A549 (cell line): ENCODE results near the gene PBX2. TPM values are rescaled to one million over a fixed set of nuclear protein-coding genes. Genes with fewer than 3 reads are reported as not detected.
A peak's percentile ranks its signal among the peaks of the same experiment; 100 is the strongest.

Experiments used
- ATAC-seq, 2 experiments: fragments of 200-7000 bp in 1 of 2; fragments of >200 bp in 1 of 2; cut with Nextera tagmentation in 1 of 2; cut with Tn5 transposase in 1 of 2; 3 replicates each; pipeline versions ENCODE4 v1.8.0 to v1.9.1; 2018 to 2020; ENCODE audit warnings: mild to moderate bottlenecking in 1 of 2, moderate library complexity in 1 of 2
- CTCF ChIA-PET: fragments of 300-600 bp; sonication (Branson Sonifier 250); formaldehyde crosslinking; extraction: SDS; loops from one replicate; lab custom pipeline; 2021; ENCODE audit warnings: antibody characterized with exemption, inconsistent platforms; lab: Yijun Ruan, JAX
- POLR2A ChIA-PET: fragments of 350-600 bp; formaldehyde crosslinking; extraction: SDS; loops from one replicate; lab custom pipeline; 2021; ENCODE audit warnings: antibody characterized with exemption, inconsistent platforms; lab: Yijun Ruan, JAX
- DNase-seq, 2 experiments: peaks; one replicate each; pipeline versions ENCODE4 v3.0.0 to v3.0.0-alpha.2; 2011 to 2016; ENCODE audit warnings: low read depth in 1 of 2, low spot score in 1 of 2
- FAIRE-seq: peaks from 2 replicates; lab custom pipeline; 2011; peaks lifted over from hg19 to GRCh38; lab: Jason Lieb, UNC
- H3K27ac ChIP-seq, 2 experiments: fragments of >200 bp; sonication (Bioruptor Twin); formaldehyde crosslinking; 3 replicates each; pipeline ENCODE4 v1.5.1; 2016 to 2017
- H3K4me1 ChIP-seq: fragments of >200 bp; sonication (Bioruptor Twin); formaldehyde crosslinking; 3 replicates; pipeline ENCODE4 v1.6.1; 2016
- H3K4me2 ChIP-seq: fragments of >200 bp; sonication (Bioruptor Twin); formaldehyde crosslinking; 3 replicates; pipeline ENCODE4 v1.6.1; 2016
- H3K4me3 ChIP-seq: fragments of >200 bp; sonication (Bioruptor Twin); formaldehyde crosslinking; 3 replicates; pipeline ENCODE4 v1.5.1; 2016
- H3K9me3 ChIP-seq: fragments of >200 bp; sonication (Bioruptor Twin); formaldehyde crosslinking; 3 replicates; pipeline ENCODE4 v1.6.1; 2016
- CBX8 ChIP-seq: fragments of 200-600 bp; sonication (generic); IDR thresholded peaks from 2 replicates; pipeline ENCODE4 v1.6.1; 2016
- CEBPB ChIP-seq, 2 experiments: fragments of >200 bp in 1 of 2; sonication (Bioruptor Twin) in 1 of 2; formaldehyde crosslinking in 1 of 2; IDR thresholded peaks; 2 replicates each; pipeline ENCODE4 v1.6.1; 2012 to 2016
- CHD2 ChIP-seq: fragments of 150-350 bp; IDR thresholded peaks from 2 replicates; pipeline ENCODE4 v1.6.1; 2014; ENCODE audit warnings: low read length; ENCODE audit not compliant: partially characterized antibody
- CTCF ChIP-seq: fragments of >200 bp; sonication (Bioruptor Twin); formaldehyde crosslinking; IDR thresholded peaks from 3 replicates; pipeline ENCODE4 v1.5.1; 2016
- E2F6 ChIP-seq: IDR thresholded peaks from 2 replicates; pipeline ENCODE4 v1.6.1; 2012; ENCODE audit warnings: low read depth, borderline replicate concordance
- EHMT2 ChIP-seq: fragments of 200-600 bp; sonication (generic); IDR thresholded peaks from 2 replicates; pipeline ENCODE4 v1.6.1; 2016; ENCODE audit warnings: antibody characterized with exemption, low read depth, mild to moderate bottlenecking, moderate library complexity
- ESRRA ChIP-seq: fragments of 150-350 bp; IDR thresholded peaks from 2 replicates; pipeline ENCODE4 v1.6.1; 2014; ENCODE audit warnings: mild to moderate bottlenecking, low read length, borderline replicate concordance
- FOSB ChIP-seq: fragments of 250-450 bp; sonication (Bioruptor Pico); IDR thresholded peaks from 2 replicates; pipeline ENCODE4 v1.5.0; 2020; ENCODE audit warnings: mild to moderate bottlenecking, moderate library complexity
- FOSL2 ChIP-seq, 2 experiments: fragments of 450-650 bp in 1 of 2; fragments of >200 bp in 1 of 2; sonication (Bioruptor Twin) in 1 of 2; formaldehyde crosslinking; IDR thresholded peaks; 2 replicates each; pipeline versions ENCODE4 v1.5.0 to v1.6.1; 2016 to 2020; ENCODE audit warnings: mild to moderate bottlenecking in 1 of 2, moderate library complexity in 1 of 2
- FOXS1 ChIP-seq: fragments of 250-450 bp; sonication (Bioruptor Pico); IDR thresholded peaks from 2 replicates; pipeline ENCODE4 v1.5.0; 2020; ENCODE audit warnings: mild to moderate bottlenecking, moderate library complexity
- GATA3 ChIP-seq: IDR thresholded peaks from 2 replicates; pipeline ENCODE4 v1.6.1; 2012; ENCODE audit warnings: borderline replicate concordance
- HDAC2 ChIP-seq: fragments of 200-600 bp; sonication (generic); IDR thresholded peaks from 2 replicates; pipeline ENCODE4 v1.6.1; 2016
- HOXA7 ChIP-seq: fragments of 250-450 bp; sonication (Bioruptor Pico); IDR thresholded peaks from 2 replicates; pipeline ENCODE4 v1.5.0; 2020; ENCODE audit warnings: mild to moderate bottlenecking, moderate library complexity
- HOXB5 ChIP-seq: fragments of 250-450 bp; sonication (Bioruptor Pico); IDR thresholded peaks from 2 replicates; pipeline ENCODE4 v1.5.0; 2020; ENCODE audit warnings: mild to moderate bottlenecking, moderate library complexity
- KDM5A ChIP-seq: fragments of 200-600 bp; sonication (generic); IDR thresholded peaks from 2 replicates; pipeline ENCODE4 v1.6.1; 2016; ENCODE audit warnings: antibody characterized with exemption, mild to moderate bottlenecking
- MAFK ChIP-seq: fragments of 450-650 bp; IDR thresholded peaks from 2 replicates; pipeline ENCODE4 v1.6.1; 2014; ENCODE audit not compliant: partially characterized antibody
- MYC ChIP-seq: IDR thresholded peaks from 2 replicates; pipeline ENCODE4 v1.6.1; 2012; ENCODE audit warnings: mild to moderate bottlenecking, inconsistent platforms, low read length, improper control_type of control experiment, borderline replicate concordance
- PBX3 ChIP-seq: IDR thresholded peaks from 2 replicates; pipeline ENCODE4 v1.6.1; 2012
- RAD21 ChIP-seq, 2 experiments: fragments of >200 bp in 1 of 2; sonication (Bioruptor Twin) in 1 of 2; formaldehyde crosslinking in 1 of 2; IDR thresholded peaks in 1 of 2; conservative IDR thresholded peaks in 1 of 2; 2 replicates in 1 of 2; 3 replicates in 1 of 2; pipeline ENCODE4 v1.6.1; 2012 to 2018; ENCODE audit warnings: inconsistent platforms in 1 of 2
- RARB ChIP-seq: fragments of 250-450 bp; sonication (Bioruptor Pico); IDR thresholded peaks from 2 replicates; pipeline ENCODE4 v1.8.0; 2021; ENCODE audit warnings: mild to moderate bottlenecking, moderate library complexity
- RCOR1 ChIP-seq: fragments of 150-350 bp; IDR thresholded peaks from 2 replicates; pipeline ENCODE4 v1.6.1; 2014; ENCODE audit warnings: antibody characterized with exemption, low read length, low read depth
- RFX5 ChIP-seq: fragments of 450-650 bp; IDR thresholded peaks from 2 replicates; pipeline ENCODE4 v1.7.1; 2014; ENCODE audit warnings: antibody characterized with exemption, mild to moderate bottlenecking, moderate library complexity
- SREBF2 ChIP-seq: fragments of 450-650 bp; IDR thresholded peaks from 2 replicates; pipeline ENCODE4 v1.6.1; 2014; ENCODE audit warnings: mild to moderate bottlenecking, moderate library complexity
- TFCP2L1 ChIP-seq: fragments of 250-450 bp; sonication (Bioruptor Pico); IDR thresholded peaks from 2 replicates; pipeline ENCODE4 v1.5.0; 2021; ENCODE audit warnings: mild to moderate bottlenecking
- TP53 ChIP-seq: fragments of 250-450 bp; sonication (Bioruptor Pico); IDR thresholded peaks from 2 replicates; pipeline ENCODE4 v1.5.0; 2021; ENCODE audit warnings: mild to moderate bottlenecking, moderate library complexity
- USF2 ChIP-seq: fragments of 450-650 bp; IDR thresholded peaks from 2 replicates; pipeline ENCODE4 v1.6.1; 2014; ENCODE audit warnings: antibody characterized with exemption
- WGBS: methylation state at CpG from one replicate; pipeline ENCODE4 v1.1.6; 2017; ENCODE audit errors: missing lambda C conversion rate; 5-methylcytosine and 5-hydroxymethylcytosine counted together
- polyA plus RNA-seq, 4 experiments: library from polyadenylated mRNA; depleted of rRNA in 3 of 4; stranded (reverse); fragments of >200 nt; fragmentation: RNase III in 1 of 4; extraction: RNeasy Plus Mini Kit Qiagen cat#74134 plus additional on column Dnase treatment in 1 of 4; gene quantifications; 2 replicates in 3 of 4; 3 replicates in 1 of 4; pipeline ENCODE4 v1.2.3, GENCODE V29; 2011 to 2017
- TF ChIP-seq, protein P1 (sequence below): fragments of >200 bp; sonication (Bioruptor Twin); formaldehyde crosslinking; IDR thresholded peaks from 2 replicates; pipeline ENCODE4 v1.6.1; 2016

The PBX2 gene
- polyA plus RNA-seq, 2 of the 4 experiments (the other 2 are of a cell fraction), result 27.0 to 30.8 TPM

GRCh38 chr6:32178547-32179440 is 11.2 kb downstream of the PBX2 start:
- 6% methylated on average over 13 of the region's 24 CpGs for WGBS

DNA sequence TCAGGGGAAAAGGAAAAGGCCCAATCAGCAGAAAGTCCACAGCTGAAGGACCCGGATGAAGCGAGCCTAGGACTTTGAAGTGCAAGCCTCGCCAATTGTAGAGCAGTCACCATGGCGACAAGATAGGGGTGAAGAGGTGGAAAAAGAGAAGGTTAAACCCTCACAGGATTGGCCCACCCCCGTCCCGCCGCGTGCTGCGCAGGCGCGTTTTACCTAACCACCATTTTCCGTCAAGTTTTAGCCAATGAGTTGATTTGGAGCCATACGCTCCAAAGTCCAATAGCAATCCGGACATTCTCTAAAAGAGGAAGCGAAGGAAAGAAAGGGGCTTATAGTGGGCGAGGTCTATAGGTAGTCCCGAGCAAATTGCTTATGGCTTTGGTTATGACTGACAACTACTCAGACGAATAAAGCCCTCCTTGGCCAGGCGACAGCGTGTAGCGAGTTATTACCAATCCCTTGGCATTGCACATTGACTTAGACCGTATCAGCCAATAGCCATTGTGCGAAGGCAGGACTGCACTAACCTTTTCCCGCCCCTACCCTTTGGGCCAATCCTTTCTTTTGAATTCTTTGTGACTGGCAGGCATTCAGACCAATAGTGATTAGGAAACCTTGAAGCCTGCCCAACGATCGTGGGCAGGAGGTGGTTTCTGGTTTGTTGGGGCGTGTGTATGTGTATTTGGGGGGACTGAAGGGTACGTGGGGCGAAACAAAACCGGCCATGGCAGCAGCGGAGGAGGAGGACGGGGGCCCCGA is 12.0 kb downstream of the PBX2 start, which contains the start of gene RNF5:
RNF5 (plus strand) TSS at position 618 of the 759 bp plus-strand sequence; CDS start at position 725, 107 bp downstream.
- ChIA-PET CTCF (interaction anchor here (0.6 to 1.5 kb wide), 5 partner anchors 10 to 60 kb away, joined by 3 to 6 read pairs (median 4); no protein-coding TSS in a partner anchor), POLR2A (interaction anchor here (1.0 to 2.5 kb wide), 6 partner anchors 11 to 63 kb away, joined by 3 to 24 read pairs (median 5); partner anchors contain the start of genes FKBPL and PBX2)
- DNase-seq (peak; percentile 95 to 100), FAIRE-seq (no peak), ATAC-seq (peak; percentile 79 to 91)
- Histone ChIP-seq H3K4me2 (peak within 1 kb of the TSS; percentile 94), H3K4me1 (peaks cover 20% of the 10 kb centered on the region), H3K9me3 (no peaks in the 10 kb centered on the region), H3K27ac (peak within 1 kb of the TSS; percentile 97 to 99), H3K4me3 (peak within 1 kb of the TSS; percentile 100)
- WGBS, result 4% methylated on average over 30 of the region's 33 CpGs
- no peak for TF ChIP-seq CTCF
- TF ChIP-seq CHD2, result no peak
- no peak for TF ChIP-seq CEBPB (IDR thresholded peaks at IDR 0.05)
- TF ChIP-seq FOSB (CRISPR knock-in tag), result no peak
- no peak for TF ChIP-seq RCOR1
- TF ChIP-seq PBX3, result peak; percentile 97
- TF ChIP-seq, protein P1, sequence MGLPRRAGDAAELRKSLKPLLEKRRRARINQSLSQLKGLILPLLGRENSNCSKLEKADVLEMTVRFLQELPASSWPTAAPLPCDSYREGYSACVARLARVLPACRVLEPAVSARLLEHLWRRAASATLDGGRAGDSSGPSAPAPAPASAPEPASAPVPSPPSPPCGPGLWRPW, result no peak
- no peak for TF ChIP-seq KDM5A
- TF ChIP-seq CBX8, result no peak
- TF ChIP-seq FOSL2 (IDR thresholded peaks at IDR 0.05), result no peak
- TF ChIP-seq FOSL2 (CRISPR knock-in tag; IDR thresholded peaks at IDR 0.05), result no peak
- no peak for TF ChIP-seq TFCP2L1 (CRISPR knock-in tag)
- TF ChIP-seq ESRRA, result no peak
- TF ChIP-seq E2F6, result 0 out of 2 replicates have a peak, but pooled peaks have one; percentile 10
- no peak for TF ChIP-seq GATA3
- peak; percentile 100 for TF ChIP-seq MAFK
- TF ChIP-seq MYC, result no peak
- TF ChIP-seq RFX5, result peak; percentile 21; the same call in 1 of the 2 replicates
- no peak for TF ChIP-seq RAD21 (conservative IDR thresholded peaks at IDR 0.05 in 1 of 2, IDR thresholded peaks at IDR 0.05 in 1 of 2)
- no peak for TF ChIP-seq HDAC2
- TF ChIP-seq TP53 (CRISPR knock-in tag), result no peak
- TF ChIP-seq RARB (CRISPR knock-in tag), result no peak

More at GRCh38 chr6:32178547-32179440, 11.2 kb downstream of the PBX2 start:
- no peak for FAIRE-seq
- Histone ChIP-seq H3K4me1 (peaks cover 21% of the 10 kb centered on the region), H3K9me3 (no peaks in the 10 kb centered on the region), H3K4me2 (peak overlapping the region; percentile 94), H3K27ac (peak overlapping the region; percentile 77 to 99), H3K4me3 (peak overlapping the region; percentile 100)
- CTCF ChIA-PET, result interaction anchor here (0.6 to 1.5 kb wide), 5 partner anchors 10 to 95 kb away, joined by 3 to 6 read pairs (median 3); no protein-coding TSS in a partner anchor
- no peak for DNase-seq
- ATAC-seq, result peak; percentile 2 to 8; a peak in 5 of 6 replicates
- no peak for TF ChIP-seq ESRRA
- no peak for TF ChIP-seq HOXA7 (CRISPR knock-in tag)
- no peak for TF ChIP-seq TFCP2L1 (CRISPR knock-in tag)
- TF ChIP-seq PBX3, result no peak
- TF ChIP-seq FOXS1, result no peak
- TF ChIP-seq EHMT2, result no peak
- no peak for TF ChIP-seq HOXB5
- no peak for TF ChIP-seq SREBF2
- TF ChIP-seq USF2, result peak; percentile 34; the same call in 1 of the 2 replicates
- POLR2A ChIA-PET, result interaction anchor here (1.3 kb wide), 1 partner anchor 17 kb away, joined by 5 read pairs; no protein-coding TSS in a partner anchor
